NCI-H345 (cell line): ENCODE measurements around the gene ST6GAL1.
"Not testable (repeated sequence)": the region's sequence is repeated elsewhere in the genome, so short reads cannot be mapped to it uniquely, and the experiment has no call there.

Experiments used
- DNase-seq: peaks from one replicate; lab custom pipeline; 2025; lab: John Stamatoyannopoulos, UW

The ST6GAL1 gene

DNA sequence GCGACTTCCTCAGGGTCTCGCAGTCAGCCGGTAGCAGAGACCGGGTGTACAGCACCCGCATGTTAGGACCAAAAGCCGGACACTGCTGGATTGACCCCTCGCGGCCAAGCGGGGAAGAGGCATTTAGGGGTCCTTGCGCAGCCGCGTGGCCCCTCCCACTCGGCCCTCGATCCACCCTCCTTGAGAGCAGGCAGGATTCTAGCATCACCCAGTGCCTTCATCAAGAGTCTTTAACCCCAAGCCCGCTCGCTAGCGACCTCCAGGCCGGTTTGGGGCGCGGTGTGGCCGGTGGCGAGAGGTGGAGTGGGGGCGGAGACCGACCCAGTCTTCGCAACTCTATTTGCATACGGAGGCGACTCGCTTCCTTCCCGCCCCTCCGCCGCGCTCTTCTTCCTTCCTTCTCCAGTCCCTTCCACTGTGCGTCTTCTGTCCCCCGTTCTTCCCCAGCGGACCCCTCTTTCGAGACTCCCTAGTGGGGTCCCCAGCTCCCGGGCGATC, at the start of gene ST6GAL1:
Gene ST6GAL1 (plus strand): TSS at position 384 of the 498 bp plus-strand sequence. CDS start 112,178 bp downstream, outside the sequence.
- no peak for DNase-seq

GRCh38 chr3:186882150-186882524, 48.2 kb upstream of the ST6GAL1 start:
- no peak for DNase-seq

DNA sequence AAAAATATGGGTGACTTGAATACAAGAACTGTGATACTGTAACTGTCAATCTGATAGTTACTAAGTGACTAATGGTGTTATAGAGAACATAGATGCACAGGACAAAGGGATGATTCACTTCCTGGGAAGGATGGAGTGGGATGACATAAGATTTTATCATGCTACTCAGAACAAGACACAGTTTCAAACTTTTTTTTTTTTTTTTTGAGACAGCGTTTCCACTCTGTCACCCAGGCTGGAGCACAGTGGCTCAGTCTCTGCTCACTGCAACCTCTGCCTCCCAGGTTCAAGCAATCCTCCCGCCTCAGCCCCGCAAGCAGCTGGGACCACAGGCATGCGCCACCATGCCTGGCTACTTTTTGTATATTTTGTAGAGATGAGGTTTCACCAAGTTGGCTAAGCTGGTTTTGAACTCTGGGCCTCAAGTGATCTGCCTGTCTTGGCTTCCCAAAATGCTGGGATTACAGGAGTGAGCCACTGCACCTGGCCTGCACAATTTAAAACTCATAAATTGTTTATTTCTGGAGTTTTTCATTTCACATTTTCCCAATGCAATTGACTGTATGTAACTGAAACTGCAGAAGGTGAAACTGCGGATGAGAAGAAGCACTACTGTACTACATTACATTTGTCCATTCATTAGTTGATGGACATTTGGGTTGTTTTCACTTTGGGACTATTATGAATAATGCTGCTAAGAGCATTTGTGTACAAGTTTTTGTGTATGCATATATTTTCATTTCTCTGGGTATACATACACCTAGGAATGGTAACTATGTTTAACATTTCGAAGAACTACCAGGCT, 47.2 kb upstream of the ST6GAL1 start:
- DNase-seq: no peak

DNA sequence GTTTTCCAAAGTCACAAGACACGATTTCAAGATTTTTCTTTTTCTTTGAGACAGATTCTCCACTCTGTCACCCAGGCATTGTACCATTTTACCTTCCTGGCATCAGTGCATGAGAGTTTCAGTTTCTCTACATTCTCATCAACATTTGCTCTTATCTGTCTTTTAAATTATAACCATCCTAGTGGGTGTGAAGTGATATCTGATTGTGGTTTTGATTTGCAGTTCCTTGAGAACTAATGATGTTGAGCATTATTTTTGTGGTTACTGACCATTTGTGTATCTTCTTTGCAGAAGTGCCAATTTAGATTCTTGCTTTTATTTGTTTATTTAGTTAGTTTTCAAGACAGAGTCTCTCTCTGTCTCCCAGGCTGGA, 46.7 kb upstream of the ST6GAL1 start:
- DNase-seq: no peak

DNA sequence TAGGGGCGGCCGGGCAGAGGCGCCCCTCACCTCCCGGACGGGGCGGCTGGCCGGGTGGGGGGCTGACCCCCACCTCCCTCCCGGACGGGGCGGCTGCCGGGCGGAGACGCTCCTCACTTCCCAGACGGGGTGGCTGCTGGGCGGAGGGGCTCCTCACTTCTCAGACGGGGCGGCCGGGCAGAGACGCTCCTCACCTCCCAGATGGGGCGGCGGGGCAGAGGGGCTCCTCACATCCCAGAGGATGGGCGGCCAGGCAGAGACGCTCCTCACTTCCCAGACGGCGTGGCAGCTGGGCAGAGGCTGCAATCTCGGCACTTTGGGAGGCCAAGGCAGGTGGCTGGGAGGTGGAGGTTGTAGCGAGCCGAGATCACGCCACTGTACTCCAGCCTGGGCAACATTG, 45.5 kb upstream of the ST6GAL1 start:
- DNase-seq: not testable (repeated sequence)

- DNase-seq: no peak
Observed at GRCh38 chr3:186886202-186886981, 43.9 kb upstream of the ST6GAL1 start.

GRCh38 chr3:186887507-186887938, 42.8 kb upstream of the ST6GAL1 start:
- DNase-seq: not testable (repeated sequence)

- no peak for DNase-seq
Observed at GRCh38 chr3:186888569-186888968, 41.8 kb upstream of the ST6GAL1 start.

GRCh38 chr3:186889698-186890097, 40.6 kb upstream of the ST6GAL1 start:
- DNase-seq: not testable (repeated sequence)

GRCh38 chr3:186890911-186891310, 39.4 kb upstream of the ST6GAL1 start:
- DNase-seq: no peak

- DNase-seq: not testable (repeated sequence)
Observed at GRCh38 chr3:186893071-186893470, 37.3 kb upstream of the ST6GAL1 start.

- no peak for DNase-seq
Observed at GRCh38 chr3:186895406-186895805, 34.9 kb upstream of the ST6GAL1 start.

- DNase-seq: no peak
Observed at GRCh38 chr3:186896006-186896405, 34.3 kb upstream of the ST6GAL1 start.

- no peak for DNase-seq
Observed at GRCh38 chr3:186896875-186897274, 33.5 kb upstream of the ST6GAL1 start.

DNA sequence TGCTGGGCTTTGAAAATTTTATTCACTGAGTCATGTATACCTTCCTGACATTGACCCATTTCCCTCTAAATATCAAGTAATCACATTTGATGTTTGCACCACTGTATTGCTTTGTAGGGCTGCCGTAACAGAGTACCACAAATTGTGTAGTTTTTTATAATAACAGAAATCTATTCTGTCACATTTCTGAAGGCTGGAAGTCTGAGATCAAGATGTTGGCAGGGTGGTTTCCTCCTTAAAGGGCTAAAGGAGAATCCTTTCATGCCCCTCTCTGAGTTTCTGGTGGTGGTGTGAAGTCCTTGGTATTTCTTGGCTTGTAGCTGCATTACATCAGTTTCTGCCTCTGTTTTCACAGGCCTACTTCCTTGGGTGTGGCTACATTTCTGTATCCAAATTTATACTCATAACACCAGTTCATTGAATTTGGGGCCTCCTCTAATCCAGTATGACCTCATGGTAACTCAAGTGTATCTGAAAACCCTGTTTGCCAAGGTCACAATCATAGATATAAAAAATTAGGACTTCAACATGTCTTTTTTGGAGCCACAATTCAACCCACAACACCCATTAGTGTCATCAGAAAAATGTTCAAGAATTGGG, 29.1 kb upstream of the ST6GAL1 start:
- DNase-seq: no peak

- no peak for DNase-seq
Observed at GRCh38 chr3:186902154-186902553, 28.2 kb upstream of the ST6GAL1 start.

- DNase-seq: no peak
Observed at GRCh38 chr3:186902713-186903112, 27.6 kb upstream of the ST6GAL1 start.

DNA sequence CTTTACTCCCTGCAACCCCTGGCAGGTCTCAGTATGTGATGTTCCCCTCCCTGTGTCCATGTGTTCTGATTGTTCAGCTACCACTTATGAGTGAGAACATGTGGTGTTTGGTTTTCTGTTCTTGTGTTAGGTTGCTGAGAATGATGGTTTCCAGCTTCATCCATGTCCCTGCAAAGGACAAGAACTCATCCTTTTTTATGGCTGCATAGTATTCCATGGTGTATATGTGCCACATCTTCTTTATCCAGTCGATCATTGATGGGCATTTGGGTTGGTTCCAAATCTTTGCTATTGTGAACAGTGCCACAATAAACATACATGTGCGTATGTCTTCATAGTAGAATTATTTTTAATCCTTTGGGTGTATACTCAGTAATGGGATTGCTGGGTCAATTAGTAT, 26.6 kb upstream of the ST6GAL1 start:
- DNase-seq: not testable (repeated sequence)

DNA sequence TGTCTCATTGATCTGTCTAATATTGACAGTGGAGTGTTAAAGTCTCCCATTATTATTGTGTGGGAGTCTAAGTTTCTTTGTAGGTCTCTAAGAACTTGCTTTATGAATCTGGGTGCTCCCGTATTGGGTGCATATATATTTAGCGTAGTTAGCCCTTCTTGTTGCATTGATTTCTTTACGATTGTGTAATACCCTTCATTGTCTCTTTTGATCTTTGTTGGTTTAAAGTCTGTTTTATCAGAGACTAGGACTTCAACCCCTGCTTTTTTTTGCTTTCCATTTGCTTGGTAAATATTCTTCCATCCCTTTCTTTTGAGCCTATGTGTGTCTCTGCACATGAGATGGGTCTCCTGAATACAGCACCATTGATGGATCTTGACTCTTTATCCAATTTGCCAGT, 23.3 kb upstream of the ST6GAL1 start:
- not testable (repeated sequence) for DNase-seq

- no peak for DNase-seq
Observed at GRCh38 chr3:186909078-186909853, 21.1 kb upstream of the ST6GAL1 start.
